ENCODE data around the gene ISOC1. TPM values are rescaled to one million over a fixed set of nuclear protein-coding genes. Genes with fewer than 3 reads are reported as not detected.

Gene ISOC1

DNA sequence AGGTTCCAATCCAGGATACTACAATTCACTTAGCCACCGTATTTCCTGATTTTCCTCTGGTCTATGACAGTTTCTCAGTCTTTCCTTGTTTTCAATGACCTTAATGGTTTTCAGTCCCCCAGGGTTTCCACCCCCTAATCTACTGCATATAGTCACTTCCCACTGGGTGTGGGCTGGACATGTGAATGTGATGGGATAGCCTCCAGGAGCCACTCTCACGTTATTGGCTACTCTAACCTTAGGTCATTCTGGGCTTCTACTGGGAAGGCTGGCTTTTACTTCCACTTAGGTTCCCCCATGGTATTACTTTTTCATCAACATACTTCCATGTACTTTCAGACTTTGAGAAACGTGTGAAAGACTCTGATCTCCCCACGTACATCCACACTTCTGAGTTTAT lies 46.5 kb downstream of the ISOC1 start:
- no peak overlapping the region for H3K9ac ChIP-seq (ENCODE audit: low read depth, low read length)
- H3K4me1 ChIP-seq (ENCODE audit: control insufficient read depth, insufficient read depth, low read length): no peaks in the 10 kb centered on the region
- no peak overlapping the region for H3K4me2 ChIP-seq (ENCODE audit: low read length)
- H3K36me3 ChIP-seq (ENCODE audit: insufficient read depth, low read length): no peaks in the 10 kb centered on the region
- H3K4me3 ChIP-seq (ENCODE audit: low read length): no peak overlapping the region
- no peaks in the 10 kb centered on the region for H3K27me3 ChIP-seq (ENCODE audit: control insufficient read depth, insufficient read depth, low read length)
- H3K9me3 ChIP-seq (replicated peaks; ENCODE audit: low read length): no peaks in the 10 kb centered on the region

DNA sequence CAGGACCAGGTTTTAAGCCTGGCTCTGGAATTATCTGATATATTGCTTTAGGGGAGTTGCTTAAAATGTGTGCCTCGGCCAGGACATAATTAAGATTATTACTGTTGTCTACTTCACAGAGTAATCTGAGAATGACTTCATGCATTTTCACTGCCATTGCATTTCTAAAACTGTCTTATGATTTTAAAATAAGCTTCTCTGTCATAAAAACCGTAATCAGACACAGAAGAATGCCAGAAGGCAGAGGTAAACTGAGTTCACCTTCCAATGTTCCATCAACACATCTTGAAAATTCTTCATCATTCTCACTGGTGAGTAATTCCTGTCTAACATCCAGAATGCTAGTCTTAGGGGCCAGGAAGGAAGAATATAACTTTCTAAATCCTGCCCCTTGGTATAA lies 47.1 kb downstream of the ISOC1 start:
- no peak overlapping the region for H3K4me3 ChIP-seq (ENCODE audit: low read length)
- no peaks in the 10 kb centered on the region for H3K36me3 ChIP-seq (ENCODE audit: insufficient read depth, low read length)
- no peaks in the 10 kb centered on the region for H3K4me1 ChIP-seq (ENCODE audit: control insufficient read depth, insufficient read depth, low read length)
- no peak overlapping the region for H3K4me2 ChIP-seq (ENCODE audit: low read length)
- no peaks in the 10 kb centered on the region for H3K27me3 ChIP-seq (ENCODE audit: control insufficient read depth, insufficient read depth, low read length)
- no peak overlapping the region for H3K9ac ChIP-seq (ENCODE audit: low read depth, low read length)
- H3K9me3 ChIP-seq (replicated peaks; ENCODE audit: low read length): no peaks in the 10 kb centered on the region

DNA sequence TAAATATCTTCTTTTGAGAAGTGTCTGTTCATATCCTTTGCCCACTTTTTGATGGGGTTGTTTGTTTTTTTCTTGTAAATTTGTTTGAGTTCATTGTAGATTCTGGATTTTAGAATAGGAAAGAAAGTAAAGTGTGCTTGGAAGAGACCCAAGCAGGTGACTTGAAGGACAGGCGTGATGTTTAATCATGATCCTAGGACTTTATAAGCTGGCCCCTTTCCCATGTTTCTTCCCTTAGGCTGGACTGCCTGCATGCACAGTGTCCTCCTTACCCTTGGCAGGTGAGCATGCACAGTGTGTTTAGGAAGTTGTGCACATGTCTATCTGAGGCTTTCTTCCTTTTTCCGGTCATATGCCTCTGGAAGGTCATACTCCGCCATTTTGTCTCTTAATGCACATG lies 61.3 kb downstream of the ISOC1 start:
- Histone ChIP-seq H3K36me3 (ENCODE audit: insufficient read depth, low read length) (no peaks in the 10 kb centered on the region), H3K9me3 (replicated peaks; ENCODE audit: low read length) (no peaks in the 10 kb centered on the region), H3K4me3 (ENCODE audit: low read length) (no peak overlapping the region), H3K4me2 (ENCODE audit: low read length) (no peak overlapping the region), H3K9ac (ENCODE audit: low read depth, low read length) (no peak overlapping the region), H3K27me3 (ENCODE audit: control insufficient read depth, insufficient read depth, low read length) (no peaks in the 10 kb centered on the region), H3K4me1 (ENCODE audit: control insufficient read depth, insufficient read depth, low read length) (no peaks in the 10 kb centered on the region)

DNA sequence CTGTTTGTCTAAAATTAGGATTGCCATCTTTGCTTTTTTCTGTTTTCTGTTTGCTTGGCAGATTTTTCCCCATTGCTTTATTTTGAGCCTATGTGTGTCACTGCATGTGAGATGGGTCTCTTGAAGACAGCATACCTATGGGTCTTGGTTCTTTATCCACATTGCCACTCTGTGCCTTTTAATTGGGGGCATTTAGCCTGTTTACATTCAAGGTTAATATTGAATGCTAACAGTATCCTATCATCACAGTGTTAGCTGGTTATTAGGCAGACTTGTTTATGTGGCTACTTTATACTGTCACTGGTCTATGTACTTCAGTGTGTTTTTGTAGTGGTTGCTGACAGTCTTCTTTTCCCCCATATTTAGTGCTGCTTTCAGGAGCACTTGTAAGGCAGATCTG lies 67.3 kb downstream of the ISOC1 start:
- Histone ChIP-seq H3K4me3 (ENCODE audit: low read length) (no peak overlapping the region), H3K27me3 (ENCODE audit: control insufficient read depth, insufficient read depth, low read length) (no peaks in the 10 kb centered on the region), H3K4me2 (ENCODE audit: low read length) (no peak overlapping the region)

More for the DNA sequence above, 67.3 kb downstream of the ISOC1 start:
- Histone ChIP-seq H3K36me3 (ENCODE audit: insufficient read depth, low read length) (no peaks in the 10 kb centered on the region), H3K9me3 (replicated peaks; ENCODE audit: low read length) (no peaks in the 10 kb centered on the region), H3K4me1 (ENCODE audit: control insufficient read depth, insufficient read depth, low read length) (no peaks in the 10 kb centered on the region), H3K9ac (ENCODE audit: low read depth, low read length) (no peak overlapping the region)

Small RNA genes within 50 kb of the gene (small RNA-seq; reads per million reads assigned to genes)
- not detected for gene MIR4633
